Vagina (tissue), 2 donors: ENCODE data around the gene HMGB1.

ENCODE experiments used
- CTCF ChIP-seq, 3 experiments: fragments of 450-650 bp in 2 of 3; fragments of 200-600 bp in 1 of 3; sonication (generic) in 1 of 3; IDR thresholded peaks; one replicate each; pipeline ENCODE4 v1.5.1; 2017 to 2019; ENCODE audit warnings: antibody characterized with exemption in 3 of 3, mild to moderate bottlenecking in 2 of 3, moderate library complexity in 2 of 3
- POLR2A ChIP-seq, 2 donors: fragments of 450-650 bp; IDR thresholded peaks; one replicate each; pipeline ENCODE4 v1.6.1; 2017; ENCODE audit warnings: antibody characterized with exemption in 2 of 2, mild to moderate bottlenecking in 2 of 2, moderate library complexity in 2 of 2
- POLR2AphosphoS5 ChIP-seq, 2 donors: sonication (generic); formaldehyde crosslinking; IDR thresholded peaks; one replicate each; pipeline ENCODE4 v1.9.0; 2017; ENCODE audit warnings: antibody characterized with exemption in 2 of 2, mild to moderate bottlenecking in 2 of 2, low read depth in 1 of 2; ENCODE audit not compliant: insufficient read depth in 1 of 2

DNA sequence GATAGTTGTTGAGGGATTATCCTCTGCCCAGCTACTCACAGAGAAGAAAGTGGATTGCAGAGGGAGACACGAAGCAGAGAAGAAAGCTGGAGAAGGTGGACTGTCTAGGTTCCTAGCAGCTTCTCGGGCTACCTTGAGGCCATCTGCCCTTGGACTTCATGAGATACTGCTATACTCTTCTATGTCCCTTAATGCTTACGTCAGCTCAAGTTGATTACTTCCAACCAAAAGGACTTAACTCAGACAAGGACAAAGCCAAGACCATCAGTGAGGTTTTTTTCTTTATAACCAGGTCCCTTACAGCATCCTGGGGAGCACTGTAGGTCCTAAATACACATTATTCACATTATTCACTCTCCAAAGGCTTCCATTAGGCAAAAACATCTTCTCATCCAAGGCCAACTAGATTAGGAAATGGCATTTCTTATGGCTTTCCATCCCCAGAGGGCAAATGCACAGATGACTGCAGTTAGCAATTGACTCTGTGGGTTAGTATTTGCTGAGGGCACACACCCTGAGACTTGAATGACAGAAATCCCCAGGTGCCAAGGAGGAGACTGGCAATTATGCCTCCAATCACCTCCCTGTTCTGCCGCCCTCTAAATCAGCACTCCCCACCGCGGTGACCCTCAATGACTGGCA lies 47.5 kb downstream of the HMGB1 start:
- TF ChIP-seq CTCF (IDR thresholded peaks at IDR 0.05) = no peak
- TF ChIP-seq POLR2A (IDR thresholded peaks at IDR 0.05) = no peak
- no peak for TF ChIP-seq POLR2AphosphoS5 (IDR thresholded peaks at IDR 0.05; ENCODE audit: insufficient read depth in 1 of 2, low read depth in 1 of 2)
